PC-3 (cell line): Measurements from ENCODE around the gene COQ8A. TPM values are rescaled to one million over a fixed set of nuclear protein-coding genes. Genes with fewer than 3 reads are reported as not detected.

Experiments
- ATAC-seq: fragments of 200-7000 bp; cut with Tn5 transposase; 2 replicates; pipeline ENCODE4 v1.9.1; 2020; ENCODE audit warnings: mild to moderate bottlenecking, moderate library complexity
- BruUV-seq: library from RNA; stranded (reverse); fragments of 400-500 nt; replicated peaks from 2 replicates; lab custom pipeline; 2021; lab: Mats Ljungman, UMichigan
- CTCF ChIA-PET: fragments of 300-600 bp; sonication (Branson Sonifier 250); formaldehyde crosslinking; loops from one replicate; lab custom pipeline; 2022; ENCODE audit warnings: antibody characterized with exemption; lab: Charles Lee
- POLR2A ChIA-PET: fragments of 300-600 bp; sonication (Branson Sonifier 250); formaldehyde crosslinking; loops from one replicate; lab custom pipeline; 2022; ENCODE audit warnings: antibody characterized with exemption; ENCODE audit not compliant: unreplicated experiment; lab: Charles Lee
- DNase-seq: peaks from one replicate; pipeline ENCODE4 v3.0.0-alpha.2; 2015
- H2AFZ ChIP-seq: fragments of 300-600 bp; sonication (generic); 2 replicates; pipeline ENCODE4 v1.6.0; 2016; ENCODE audit warnings: antibody characterized with exemption, low read length
- H3F3A ChIP-seq: fragments of 300-600 bp; sonication (generic); one replicate; pipeline ENCODE4 v1.6.0; 2017; ENCODE audit warnings: antibody characterized with exemption, low read length, control low read depth, mild to moderate bottlenecking; ENCODE audit not compliant: unreplicated experiment
- H3K27ac ChIP-seq: fragments of 300-600 bp; sonication (generic); 2 replicates; pipeline ENCODE4 v1.5.1; 2016; ENCODE audit warnings: mild to moderate bottlenecking, low read length
- H3K27me3 ChIP-seq: fragments of 300-600 bp; sonication (generic); 2 replicates; pipeline ENCODE4 v1.6.1; 2016; ENCODE audit warnings: low read length, mixed read lengths
- H3K36me3 ChIP-seq: fragments of 300-600 bp; sonication (generic); 2 replicates; pipeline ENCODE4 v1.6.1; 2016; ENCODE audit warnings: low read depth, mixed run types, low read length, mixed read lengths
- H3K4me1 ChIP-seq: fragments of 300-600 bp; sonication (generic); 2 replicates; pipeline ENCODE4 v1.5.1; 2016; ENCODE audit warnings: low read length; ENCODE audit not compliant: insufficient read depth
- H3K4me2 ChIP-seq: fragments of 300-600 bp; sonication (generic); 2 replicates; pipeline ENCODE4 v1.6.0; 2016; ENCODE audit warnings: low read length
- H3K4me3 ChIP-seq: fragments of 300-600 bp; sonication (generic); 2 replicates; pipeline ENCODE4 v1.5.1; 2016; ENCODE audit warnings: mild to moderate bottlenecking, low read length, mixed read lengths
- H3K79me2 ChIP-seq: fragments of 300-600 bp; sonication (generic); 2 replicates; pipeline ENCODE4 v1.6.1; 2017; ENCODE audit warnings: low read length, mixed read lengths
- H3K9ac ChIP-seq: fragments of 300-600 bp; sonication (generic); 2 replicates; pipeline ENCODE4 v1.6.0; 2016; ENCODE audit warnings: mild to moderate bottlenecking, low read length
- H3K9me2 ChIP-seq: fragments of 300-600 bp; sonication (generic); replicated peaks from 2 replicates; pipeline ENCODE4 v1.6.1; 2016; ENCODE audit warnings: mixed run types, low read length, mixed read lengths
- H3K9me3 ChIP-seq: fragments of 300-600 bp; sonication (generic); 2 replicates; pipeline ENCODE4 v1.6.1; 2016; ENCODE audit warnings: low read length, mixed read lengths
- H4K20me1 ChIP-seq: fragments of 300-600 bp; sonication (generic); 2 replicates; pipeline ENCODE4 v1.6.1; 2016; ENCODE audit warnings: low read length, mixed read lengths
- EZH2 ChIP-seq: fragments of 300-600 bp; sonication (generic); IDR thresholded peaks from one replicate; pipeline ENCODE4 v1.6.1; 2017; ENCODE audit warnings: antibody characterized with exemption, mild to moderate bottlenecking, low read length; ENCODE audit not compliant: unreplicated experiment
- EZH2phosphoT487 ChIP-seq: fragments of 300-600 bp; sonication (generic); IDR thresholded peaks from 2 replicates; pipeline ENCODE4 v1.6.1; 2018; ENCODE audit warnings: mild to moderate bottlenecking, antibody characterized with exemption, low read length, borderline replicate concordance
- intact Hi-C: fragments of 100-400 bp; cut with micrococcal nuclease; formaldehyde crosslinking; loops from 2 replicates; pipeline ENCODE4 v1.9.0; 2023
- total RNA-seq: library from RNA; depleted of rRNA; stranded (reverse); fragments of >200 nt; gene quantifications from 2 replicates; pipeline ENCODE4 v1.2.3, GENCODE V29; 2014
- TF ChIP-seq, protein P1 (sequence below): fragments of 300-600 bp; sonication (generic); conservative IDR thresholded peaks from 2 replicates; pipeline ENCODE4 v1.5.1; 2017; ENCODE audit warnings: antibody characterized with exemption, low read depth, mild to moderate bottlenecking, low read length

COQ8A gene
- total RNA-seq, 1 experiment from 2014 or later: 67.0 TPM

DNA sequence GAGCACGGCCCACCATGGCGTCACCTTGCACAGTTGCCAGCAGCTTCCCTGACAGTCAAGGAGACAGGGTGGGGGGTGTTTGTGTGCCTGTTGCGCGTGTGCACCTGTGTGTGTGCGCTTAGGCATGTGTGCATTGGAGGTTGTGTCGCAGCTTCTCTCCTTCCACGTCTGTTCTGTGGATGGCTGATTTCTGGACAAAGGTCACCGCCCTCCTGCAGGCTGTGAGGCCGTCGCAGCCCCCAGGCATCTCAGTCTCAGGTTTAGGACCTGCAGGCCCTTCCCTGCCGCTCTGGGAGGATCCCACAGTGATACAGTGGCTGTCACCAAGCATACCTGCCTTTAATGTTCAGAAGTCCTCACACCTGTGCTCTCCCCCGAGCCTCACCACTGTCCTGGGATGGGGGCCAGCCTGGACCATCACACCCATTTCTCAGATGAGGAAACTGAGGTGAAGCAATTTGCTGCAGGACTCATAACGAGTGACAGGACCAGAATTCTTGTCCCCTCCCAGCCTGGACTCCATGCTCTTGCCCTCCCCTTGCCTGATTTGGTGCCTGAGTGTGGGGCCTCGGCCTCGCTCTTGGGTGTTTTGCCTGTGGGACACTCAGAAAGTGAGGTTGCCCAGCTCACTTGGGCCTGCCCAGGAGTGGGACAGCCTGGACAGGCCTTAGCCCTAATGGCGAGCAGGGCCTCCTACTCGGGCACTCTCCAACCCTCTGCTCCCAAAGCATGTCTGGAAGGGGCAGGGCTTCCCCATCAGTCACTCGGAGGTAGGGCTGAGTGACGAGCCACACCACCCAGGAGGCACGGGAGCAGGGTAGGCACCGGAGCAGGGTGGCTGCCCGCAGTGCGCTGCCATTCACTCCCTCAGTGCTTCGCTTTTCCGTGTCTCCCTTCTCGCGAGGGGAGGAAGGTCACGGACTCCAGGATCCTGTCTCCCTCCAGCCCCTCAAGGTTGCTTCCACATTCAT lies 22.6 kb downstream of the COQ8A start:
- Histone ChIP-seq H2AFZ (no peak overlapping the region), H3F3A (no peaks in the 10 kb centered on the region), H4K20me1 (no peaks in the 10 kb centered on the region), H3K36me3 (peaks cover 3% of the 10 kb centered on the region), H3K27me3 (no peaks in the 10 kb centered on the region), H3K9me3 (no peaks in the 10 kb centered on the region), H3K4me3 (no peak overlapping the region), H3K4me1 (no peaks in the 10 kb centered on the region), H3K4me2 (no peak overlapping the region), H3K9ac (no peak overlapping the region), H3K27ac (no peak overlapping the region), H3K9me2 (no peaks in the 10 kb centered on the region), H3K79me2 (peaks cover 27% of the 10 kb centered on the region)
- ATAC-seq (no peak), DNase-seq (no peak)
- intact Hi-C loops: no loop called here
- POLR2A ChIA-PET: no interaction called here
- BruUV-seq: no TSS peak
- TF ChIP-seq, protein P1, sequence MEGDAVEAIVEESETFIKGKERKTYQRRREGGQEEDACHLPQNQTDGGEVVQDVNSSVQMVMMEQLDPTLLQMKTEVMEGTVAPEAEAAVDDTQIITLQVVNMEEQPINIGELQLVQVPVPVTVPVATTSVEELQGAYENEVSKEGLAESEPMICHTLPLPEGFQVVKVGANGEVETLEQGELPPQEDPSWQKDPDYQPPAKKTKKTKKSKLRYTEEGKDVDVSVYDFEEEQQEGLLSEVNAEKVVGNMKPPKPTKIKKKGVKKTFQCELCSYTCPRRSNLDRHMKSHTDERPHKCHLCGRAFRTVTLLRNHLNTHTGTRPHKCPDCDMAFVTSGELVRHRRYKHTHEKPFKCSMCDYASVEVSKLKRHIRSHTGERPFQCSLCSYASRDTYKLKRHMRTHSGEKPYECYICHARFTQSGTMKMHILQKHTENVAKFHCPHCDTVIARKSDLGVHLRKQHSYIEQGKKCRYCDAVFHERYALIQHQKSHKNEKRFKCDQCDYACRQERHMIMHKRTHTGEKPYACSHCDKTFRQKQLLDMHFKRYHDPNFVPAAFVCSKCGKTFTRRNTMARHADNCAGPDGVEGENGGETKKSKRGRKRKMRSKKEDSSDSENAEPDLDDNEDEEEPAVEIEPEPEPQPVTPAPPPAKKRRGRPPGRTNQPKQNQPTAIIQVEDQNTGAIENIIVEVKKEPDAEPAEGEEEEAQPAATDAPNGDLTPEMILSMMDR: no peak
- CTCF ChIA-PET: no interaction called here

DNA sequence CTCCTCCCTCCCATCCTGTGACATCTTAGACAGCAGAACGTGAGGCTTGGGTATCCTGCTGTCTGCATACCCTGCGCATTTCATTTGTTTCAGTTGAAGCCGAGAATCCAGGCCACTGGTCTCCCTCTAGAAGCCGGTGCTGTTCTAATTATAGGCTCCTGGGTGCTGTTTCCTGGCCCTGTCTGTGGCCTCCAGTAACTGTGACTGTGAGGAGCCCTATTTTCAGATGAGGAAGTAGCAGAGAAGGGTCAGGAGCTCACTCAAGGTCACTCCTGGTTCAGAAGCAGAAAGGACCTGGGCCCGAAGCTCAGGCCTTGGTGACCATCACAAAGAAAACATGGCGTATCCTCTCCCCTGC lies 24.0 kb downstream of the COQ8A start:
- TF ChIP-seq, protein P1: no peak
- TF ChIP-seq EZH2phosphoT487 (no peak), EZH2 (no peak)
- H3K9me2 ChIP-seq: no peaks in the 10 kb centered on the region
- H3K4me3 ChIP-seq: no peak overlapping the region
- BruUV-seq: no TSS peak
- H3K27me3 ChIP-seq: no peaks in the 10 kb centered on the region
- H3K36me3 ChIP-seq: no peaks in the 10 kb centered on the region; the same call in 1 of the 2 replicates
- H3K9me3 ChIP-seq: no peaks in the 10 kb centered on the region
- H3K4me1 ChIP-seq: no peaks in the 10 kb centered on the region
- no peak for ATAC-seq
- POLR2A ChIA-PET: no interaction called here
- no peak for DNase-seq
- no peak overlapping the region for H3K27ac ChIP-seq
- intact Hi-C loops: no loop called here
- peaks cover 13% of the 10 kb centered on the region for H3K79me2 ChIP-seq
- no peak overlapping the region for H3K9ac ChIP-seq
- no peaks in the 10 kb centered on the region for H3F3A ChIP-seq
- H3K4me2 ChIP-seq: no peak overlapping the region
- no peaks in the 10 kb centered on the region for H4K20me1 ChIP-seq
- H2AFZ ChIP-seq: no peak overlapping the region
- CTCF ChIA-PET: no interaction called here
